ENCODE measurements around the gene HK3. TPM values are rescaled to one million over a fixed set of nuclear protein-coding genes. Genes with fewer than 3 reads are reported as not detected.

The HK3 gene
- total RNA-seq, 1 experiment from 2014 or later, result not detected

DNA sequence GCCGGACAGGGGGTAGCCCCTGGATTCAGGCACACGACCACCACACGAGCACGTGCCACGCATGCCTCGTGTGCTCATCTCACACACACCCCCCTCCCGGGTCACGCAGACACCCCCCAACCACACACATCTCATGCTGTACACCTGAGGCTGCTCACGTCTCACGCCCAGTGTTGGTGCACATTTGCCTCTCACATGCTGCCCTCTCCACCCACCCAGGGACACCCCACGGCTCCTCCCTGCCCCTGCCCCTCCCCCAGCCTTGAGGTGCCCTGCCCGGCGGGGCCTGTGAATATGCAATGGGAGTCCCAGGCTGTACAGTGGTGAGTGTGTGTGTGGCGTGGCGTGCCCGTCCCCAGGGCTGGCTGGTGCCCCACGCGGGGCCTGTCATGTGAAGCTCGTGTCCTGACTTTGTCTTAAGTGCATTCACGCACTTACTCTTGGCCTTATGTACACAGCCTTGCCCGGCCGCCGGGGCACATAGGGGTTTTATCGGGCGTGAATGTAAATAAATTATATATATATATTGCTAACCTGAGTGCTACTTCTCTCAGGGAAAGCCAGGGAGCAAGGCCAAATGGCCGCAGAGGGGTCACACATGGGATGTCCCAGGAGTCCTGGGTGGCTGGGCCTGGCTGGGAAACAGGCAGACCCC is 18.7 kb downstream of the HK3 start:
- no peak for ATAC-seq
- Histone ChIP-seq H3F3A (ENCODE audit: low read length, unreplicated experiment) (no peaks in the 10 kb centered on the region), H3K9ac (ENCODE audit: low read length) (no peak overlapping the region), H3K9me2 (replicated peaks; ENCODE audit: low read length) (no peaks in the 10 kb centered on the region), H3K4me3 (ENCODE audit: low read length) (no peak overlapping the region), H3K4me1 (ENCODE audit: insufficient read depth, low read length) (no peaks in the 10 kb centered on the region), H2AFZ (ENCODE audit: low read length) (no peak overlapping the region), H3K79me2 (ENCODE audit: low read length) (no peaks in the 10 kb centered on the region), H3K36me3 (ENCODE audit: low read depth, low read length) (no peaks in the 10 kb centered on the region), H3K27ac (ENCODE audit: low read length) (no peak overlapping the region), H3K4me2 (ENCODE audit: low read length) (no peak overlapping the region), H4K20me1 (ENCODE audit: low read length) (no peaks in the 10 kb centered on the region), H3K9me3 (ENCODE audit: low read length) (no peaks in the 10 kb centered on the region), H3K27me3 (ENCODE audit: low read length) (peaks cover 10% of the 10 kb centered on the region)
- DNase-seq, result no peak
- POLR2A ChIA-PET (ENCODE audit: unreplicated experiment), result no interaction called here
- no TSS peak for BruUV-seq (replicated peaks)
- TF ChIP-seq, protein P1, sequence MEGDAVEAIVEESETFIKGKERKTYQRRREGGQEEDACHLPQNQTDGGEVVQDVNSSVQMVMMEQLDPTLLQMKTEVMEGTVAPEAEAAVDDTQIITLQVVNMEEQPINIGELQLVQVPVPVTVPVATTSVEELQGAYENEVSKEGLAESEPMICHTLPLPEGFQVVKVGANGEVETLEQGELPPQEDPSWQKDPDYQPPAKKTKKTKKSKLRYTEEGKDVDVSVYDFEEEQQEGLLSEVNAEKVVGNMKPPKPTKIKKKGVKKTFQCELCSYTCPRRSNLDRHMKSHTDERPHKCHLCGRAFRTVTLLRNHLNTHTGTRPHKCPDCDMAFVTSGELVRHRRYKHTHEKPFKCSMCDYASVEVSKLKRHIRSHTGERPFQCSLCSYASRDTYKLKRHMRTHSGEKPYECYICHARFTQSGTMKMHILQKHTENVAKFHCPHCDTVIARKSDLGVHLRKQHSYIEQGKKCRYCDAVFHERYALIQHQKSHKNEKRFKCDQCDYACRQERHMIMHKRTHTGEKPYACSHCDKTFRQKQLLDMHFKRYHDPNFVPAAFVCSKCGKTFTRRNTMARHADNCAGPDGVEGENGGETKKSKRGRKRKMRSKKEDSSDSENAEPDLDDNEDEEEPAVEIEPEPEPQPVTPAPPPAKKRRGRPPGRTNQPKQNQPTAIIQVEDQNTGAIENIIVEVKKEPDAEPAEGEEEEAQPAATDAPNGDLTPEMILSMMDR (conservative IDR thresholded peaks at IDR 0.05; ENCODE audit: low read depth, low read length), result no peak
- no peak for TF ChIP-seq EZH2phosphoT487 (IDR thresholded peaks at IDR 0.05; ENCODE audit: borderline replicate concordance, low read length)
- intact Hi-C loops (cut with micrococcal nuclease), result no loop called here
- CTCF ChIA-PET, result no interaction called here

- no peaks in the 10 kb centered on the region for H3K9me3 ChIP-seq (ENCODE audit: low read length)
- H3K27ac ChIP-seq (ENCODE audit: low read length), result no peak overlapping the region
- no peaks in the 10 kb centered on the region for H3K9me2 ChIP-seq (replicated peaks; ENCODE audit: low read length)
- ChIA-PET CTCF (no interaction called here), POLR2A (ENCODE audit: unreplicated experiment) (no interaction called here)
- peaks cover 13% of the 10 kb centered on the region for H3K27me3 ChIP-seq (ENCODE audit: low read length)
- H4K20me1 ChIP-seq (ENCODE audit: low read length), result no peaks in the 10 kb centered on the region
- H3K9ac ChIP-seq (ENCODE audit: low read length), result no peak overlapping the region
- no peaks in the 10 kb centered on the region for H3K36me3 ChIP-seq (ENCODE audit: low read depth, low read length)
- no peak overlapping the region for H3K4me3 ChIP-seq (ENCODE audit: low read length)
- no peak for DNase-seq
- H3F3A ChIP-seq (ENCODE audit: low read length, unreplicated experiment), result no peaks in the 10 kb centered on the region
- H3K4me2 ChIP-seq (ENCODE audit: low read length), result no peak overlapping the region
- TF ChIP-seq, protein P1 (conservative IDR thresholded peaks at IDR 0.05; ENCODE audit: low read depth, low read length), result no peak
- TF ChIP-seq EZH2phosphoT487 (IDR thresholded peaks at IDR 0.05; ENCODE audit: borderline replicate concordance, low read length) (no peak), EZH2 (IDR thresholded peaks at IDR 0.05; ENCODE audit: low read length, unreplicated experiment) (no peak)
- ATAC-seq, result no peak
- no peaks in the 10 kb centered on the region for H3K79me2 ChIP-seq (ENCODE audit: low read length)
- intact Hi-C loops (cut with micrococcal nuclease), result no loop called here
- no peaks in the 10 kb centered on the region for H3K4me1 ChIP-seq (ENCODE audit: insufficient read depth, low read length)
- H2AFZ ChIP-seq (ENCODE audit: low read length), result no peak overlapping the region
- no TSS peak for BruUV-seq (replicated peaks)
Measured at GRCh38 chr5:176879663-176880361, 19.3 kb downstream of the HK3 start.
